ENCODE data around the gene AGAP1. TPM values are rescaled to one million over a fixed set of nuclear protein-coding genes. Genes with fewer than 3 reads are reported as not detected.

AGAP1 gene
- total RNA-seq, 1 donor from 2014 or later: 18.3 TPM

GRCh38 chr2:236173036-236173728, 679.3 kb downstream of the AGAP1 start:
- Histone ChIP-seq H3K9ac (ENCODE audit: low read depth in 1 of 3, low read length in 3 of 3) (no peak overlapping the region), H3K9me3 (ENCODE audit: control insufficient read depth in 3 of 3, low read length in 3 of 3) (no peaks in the 10 kb centered on the region), H3K27ac (ENCODE audit: low read depth, low read length) (no peak overlapping the region), H3K4me1 (ENCODE audit: control insufficient read depth in 3 of 3, insufficient read depth in 3 of 3, low read length in 3 of 3) (peaks cover 5 to 28% (median 14%) of the 10 kb centered on the region in 3 donors), H3K27me3 (ENCODE audit: control insufficient read depth in 3 of 3, insufficient read depth in 3 of 3, low read length in 3 of 3) (peaks cover 89 to 97% (median 89%) of the 10 kb centered on the region in 3 donors), H3K4me3 (ENCODE audit: low read length in 3 of 3) (no peak overlapping the region), H3K36me3 (ENCODE audit: control insufficient read depth in 3 of 3, insufficient read depth in 3 of 3, low read length in 3 of 3) (no peaks in the 10 kb centered on the region)

- Histone ChIP-seq H3K4me3 (ENCODE audit: low read length in 3 of 3) (no peak overlapping the region), H3K4me1 (ENCODE audit: control insufficient read depth in 3 of 3, insufficient read depth in 3 of 3, low read length in 3 of 3) (peaks cover 8 to 29% (median 20%) of the 10 kb centered on the region in 3 donors), H3K36me3 (ENCODE audit: control insufficient read depth in 3 of 3, insufficient read depth in 3 of 3, low read length in 3 of 3) (no peaks in the 10 kb centered on the region), H3K27ac (ENCODE audit: low read depth, low read length) (no peak overlapping the region), H3K9ac (ENCODE audit: low read depth in 1 of 3, low read length in 3 of 3) (no peak overlapping the region), H3K9me3 (ENCODE audit: control insufficient read depth in 3 of 3, low read length in 3 of 3) (no peaks in the 10 kb centered on the region), H3K27me3 (ENCODE audit: control insufficient read depth in 3 of 3, insufficient read depth in 3 of 3, low read length in 3 of 3) (peaks cover 89 to 97% (median 90%) of the 10 kb centered on the region in 3 donors)
Observed at GRCh38 chr2:236173729-236174607, 680.1 kb downstream of the AGAP1 start.

DNA sequence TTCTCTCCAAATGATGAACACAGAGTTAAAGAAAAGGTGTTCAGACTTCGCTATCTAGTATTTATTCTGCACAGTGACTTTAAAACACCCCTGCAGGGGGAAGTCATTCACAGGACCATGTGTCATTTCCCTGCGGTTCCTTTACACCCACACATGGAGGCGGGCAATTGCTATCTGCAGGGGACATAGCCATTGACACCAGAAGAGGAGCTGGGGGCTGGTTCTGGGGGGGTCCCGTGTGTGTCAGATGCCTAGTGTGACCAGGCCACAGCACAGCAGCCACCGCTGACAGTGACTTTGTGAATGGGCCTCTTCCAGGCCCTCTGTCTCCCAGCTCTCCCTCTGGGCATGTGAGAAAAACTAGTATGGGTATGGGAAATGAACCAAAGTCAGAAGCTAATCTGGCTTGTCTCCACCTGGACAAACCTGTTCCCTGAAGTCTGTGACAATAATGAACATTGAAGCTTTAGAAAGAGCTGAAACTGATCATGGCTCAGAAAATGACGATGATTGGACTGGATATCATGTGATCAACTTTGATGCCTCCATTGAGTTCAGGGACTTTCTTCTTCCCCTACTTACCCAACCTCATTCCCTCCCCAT, 681.8 kb downstream of the AGAP1 start:
- H3K9ac ChIP-seq (ENCODE audit: low read depth in 1 of 3, low read length in 3 of 3): no peak overlapping the region
- H3K9me3 ChIP-seq (ENCODE audit: control insufficient read depth in 3 of 3, low read length in 3 of 3): no peaks in the 10 kb centered on the region
- no peaks in the 10 kb centered on the region for H3K36me3 ChIP-seq (ENCODE audit: control insufficient read depth in 3 of 3, insufficient read depth in 3 of 3, low read length in 3 of 3)
- peaks cover 9 to 27% (median 23%) of the 10 kb centered on the region in 3 donors for H3K4me1 ChIP-seq (ENCODE audit: control insufficient read depth in 3 of 3, insufficient read depth in 3 of 3, low read length in 3 of 3)
- no peak overlapping the region for H3K4me3 ChIP-seq (ENCODE audit: low read length in 3 of 3)
- H3K27me3 ChIP-seq (ENCODE audit: control insufficient read depth in 3 of 3, insufficient read depth in 3 of 3, low read length in 3 of 3): peaks cover 88 to 93% (median 89%) of the 10 kb centered on the region in 3 donors
- H3K27ac ChIP-seq (ENCODE audit: low read depth, low read length): no peak overlapping the region

GRCh38 chr2:236176417-236176816, 682.6 kb downstream of the AGAP1 start:
- Histone ChIP-seq H3K27me3 (ENCODE audit: control insufficient read depth in 3 of 3, insufficient read depth in 3 of 3, low read length in 3 of 3) (peaks cover 84 to 90% (median 88%) of the 10 kb centered on the region in 3 donors), H3K9ac (ENCODE audit: low read depth in 1 of 3, low read length in 3 of 3) (no peak overlapping the region), H3K4me1 (ENCODE audit: control insufficient read depth in 3 of 3, insufficient read depth in 3 of 3, low read length in 3 of 3) (peaks cover 9 to 25% (median 20%) of the 10 kb centered on the region in 3 donors), H3K9me3 (ENCODE audit: control insufficient read depth in 3 of 3, low read length in 3 of 3) (no peaks in the 10 kb centered on the region), H3K36me3 (ENCODE audit: control insufficient read depth in 3 of 3, insufficient read depth in 3 of 3, low read length in 3 of 3) (no peaks in the 10 kb centered on the region), H3K27ac (ENCODE audit: low read depth, low read length) (no peak overlapping the region), H3K4me3 (ENCODE audit: low read length in 3 of 3) (no peak overlapping the region)

DNA sequence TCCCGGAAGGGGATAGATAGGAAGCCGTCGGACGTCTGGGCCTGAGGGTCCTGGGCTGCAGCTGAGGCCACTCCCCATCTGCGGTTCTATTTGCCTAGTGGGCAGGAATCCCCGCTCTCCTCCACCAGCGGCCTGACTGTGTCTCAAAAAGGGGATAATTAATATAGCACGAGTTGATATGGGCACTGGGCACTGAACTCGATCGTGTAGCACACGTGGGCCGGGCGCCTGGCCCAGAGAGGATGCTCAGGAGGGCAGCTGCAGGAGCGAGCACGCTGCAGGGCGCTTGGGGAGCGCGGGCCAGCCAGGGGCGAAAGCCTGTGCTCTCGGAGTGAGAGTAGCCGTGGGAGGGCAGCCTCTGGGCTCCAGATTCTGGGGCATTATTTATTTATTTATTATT, 683.1 kb downstream of the AGAP1 start:
- Histone ChIP-seq H3K9me3 (ENCODE audit: control insufficient read depth in 3 of 3, low read length in 3 of 3) (no peaks in the 10 kb centered on the region), H3K27me3 (ENCODE audit: control insufficient read depth in 3 of 3, insufficient read depth in 3 of 3, low read length in 3 of 3) (peaks cover 82 to 90% (median 87%) of the 10 kb centered on the region in 3 donors), H3K36me3 (ENCODE audit: control insufficient read depth in 3 of 3, insufficient read depth in 3 of 3, low read length in 3 of 3) (no peaks in the 10 kb centered on the region), H3K4me1 (ENCODE audit: control insufficient read depth in 3 of 3, insufficient read depth in 3 of 3, low read length in 3 of 3) (peaks cover 9 to 22% (median 16%) of the 10 kb centered on the region in 3 donors), H3K27ac (ENCODE audit: low read depth, low read length) (no peak overlapping the region), H3K4me3 (ENCODE audit: low read length in 3 of 3) (no peak overlapping the region), H3K9ac (ENCODE audit: low read depth in 1 of 3, low read length in 3 of 3) (no peak overlapping the region)

GRCh38 chr2:236177604-236177966, 683.7 kb downstream of the AGAP1 start:
- Histone ChIP-seq H3K27me3 (ENCODE audit: control insufficient read depth in 3 of 3, insufficient read depth in 3 of 3, low read length in 3 of 3) (peaks cover 76 to 83% (median 81%) of the 10 kb centered on the region in 3 donors), H3K27ac (ENCODE audit: low read depth, low read length) (no peak overlapping the region), H3K4me1 (ENCODE audit: control insufficient read depth in 3 of 3, insufficient read depth in 3 of 3, low read length in 3 of 3) (peaks cover 6 to 19% (median 13%) of the 10 kb centered on the region in 3 donors), H3K4me3 (ENCODE audit: low read length in 3 of 3) (peak overlapping the region in 2 of 3 donors; percentile 15 to 60), H3K36me3 (ENCODE audit: control insufficient read depth in 3 of 3, insufficient read depth in 3 of 3, low read length in 3 of 3) (no peaks in the 10 kb centered on the region), H3K9ac (ENCODE audit: low read depth in 1 of 3, low read length in 3 of 3) (no peak overlapping the region), H3K9me3 (ENCODE audit: control insufficient read depth in 3 of 3, low read length in 3 of 3) (no peaks in the 10 kb centered on the region)

DNA sequence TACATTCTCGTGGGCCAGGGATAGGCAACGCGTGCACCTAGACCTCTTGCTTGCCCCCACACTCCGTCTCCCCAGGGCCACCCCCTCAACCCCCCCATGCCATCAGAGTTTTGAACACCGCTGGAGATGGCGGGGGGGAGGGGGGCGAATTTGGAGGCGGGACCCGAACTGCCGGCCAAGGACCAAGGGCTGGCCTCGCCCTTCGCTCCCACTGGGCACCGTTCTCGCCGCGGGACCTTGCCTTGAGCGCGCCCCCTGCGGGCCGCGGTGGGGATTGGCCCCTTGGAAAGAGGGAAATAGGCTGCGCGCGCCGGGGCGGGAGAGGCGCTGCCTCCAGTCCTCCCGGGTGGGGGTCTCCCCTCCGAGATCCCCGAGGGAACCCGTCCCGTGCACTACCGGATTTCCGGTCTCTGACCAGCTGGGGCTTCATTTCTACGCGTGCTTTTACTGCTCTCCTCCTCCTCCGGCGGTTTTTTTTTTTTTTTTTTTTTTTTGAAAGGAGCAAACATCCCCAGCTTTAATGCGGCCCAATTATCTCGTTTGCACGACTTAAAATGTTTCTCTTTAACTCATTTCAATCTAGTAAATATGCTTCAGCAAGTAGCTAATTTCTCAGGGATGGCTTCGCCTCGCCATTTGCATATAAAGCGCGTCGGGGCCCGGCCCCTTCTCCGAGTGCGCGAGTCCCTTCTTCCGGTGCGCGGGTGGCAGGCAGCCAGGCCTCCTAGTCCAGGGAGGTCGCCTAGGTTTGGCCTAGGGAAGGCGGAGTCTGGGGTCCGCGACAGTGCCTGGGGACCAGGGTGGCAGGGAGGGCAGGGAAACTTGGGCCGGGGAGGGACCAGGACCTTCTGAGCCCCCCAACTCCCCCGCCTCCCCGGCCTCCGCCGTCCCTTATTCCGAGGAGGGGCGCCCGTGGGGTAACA, 684.4 kb downstream of the AGAP1 start:
- Histone ChIP-seq H3K27ac (ENCODE audit: low read depth, low read length) (no peak overlapping the region), H3K9ac (ENCODE audit: low read depth in 1 of 3, low read length in 3 of 3) (no peak overlapping the region), H3K9me3 (ENCODE audit: control insufficient read depth in 3 of 3, low read length in 3 of 3) (no peaks in the 10 kb centered on the region), H3K4me1 (ENCODE audit: control insufficient read depth in 3 of 3, insufficient read depth in 3 of 3, low read length in 3 of 3) (peaks cover 6 to 18% (median 12%) of the 10 kb centered on the region in 3 donors), H3K36me3 (ENCODE audit: control insufficient read depth in 3 of 3, insufficient read depth in 3 of 3, low read length in 3 of 3) (no peaks in the 10 kb centered on the region), H3K4me3 (ENCODE audit: low read length in 3 of 3) (peak overlapping the region; percentile 15 to 60 (median 41)), H3K27me3 (ENCODE audit: control insufficient read depth in 3 of 3, insufficient read depth in 3 of 3, low read length in 3 of 3) (peaks cover 70 to 77% (median 74%) of the 10 kb centered on the region in 3 donors)

DNA sequence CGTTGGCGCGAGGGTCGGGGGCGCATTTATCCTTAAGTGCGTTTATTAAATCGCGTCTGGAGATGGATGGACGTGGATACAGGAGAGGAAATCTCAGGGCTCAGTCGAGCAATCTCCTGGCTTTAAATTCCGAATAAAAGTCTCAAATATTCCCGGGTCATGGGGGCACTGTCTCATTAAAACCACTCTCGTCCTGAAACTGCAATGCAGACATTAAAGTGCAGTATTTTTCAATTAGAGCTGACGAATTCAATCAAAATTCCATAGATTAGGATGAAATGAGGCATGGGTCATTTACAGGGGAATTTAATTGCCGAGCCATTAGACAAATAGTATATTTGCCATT, 685.0 kb downstream of the AGAP1 start:
- H3K9me3 ChIP-seq (ENCODE audit: control insufficient read depth in 3 of 3, low read length in 3 of 3): no peaks in the 10 kb centered on the region
- peaks cover 6 to 18% (median 9%) of the 10 kb centered on the region in 3 donors for H3K4me1 ChIP-seq (ENCODE audit: control insufficient read depth in 3 of 3, insufficient read depth in 3 of 3, low read length in 3 of 3)
- H3K27me3 ChIP-seq (ENCODE audit: control insufficient read depth in 3 of 3, insufficient read depth in 3 of 3, low read length in 3 of 3): peaks cover 63 to 70% (median 68%) of the 10 kb centered on the region in 3 donors
- no peak overlapping the region for H3K9ac ChIP-seq (ENCODE audit: low read depth in 1 of 3, low read length in 3 of 3)
- H3K4me3 ChIP-seq (ENCODE audit: low read length in 3 of 3): peak overlapping the region in 1 of 3 donors; percentile 15
- no peaks in the 10 kb centered on the region for H3K36me3 ChIP-seq (ENCODE audit: control insufficient read depth in 3 of 3, insufficient read depth in 3 of 3, low read length in 3 of 3)
- H3K27ac ChIP-seq (ENCODE audit: low read depth, low read length): no peak overlapping the region

Data from skeletal muscle tissue (tissue), 4 donors.